ENCODE results near the gene XPNPEP2.

DNA sequence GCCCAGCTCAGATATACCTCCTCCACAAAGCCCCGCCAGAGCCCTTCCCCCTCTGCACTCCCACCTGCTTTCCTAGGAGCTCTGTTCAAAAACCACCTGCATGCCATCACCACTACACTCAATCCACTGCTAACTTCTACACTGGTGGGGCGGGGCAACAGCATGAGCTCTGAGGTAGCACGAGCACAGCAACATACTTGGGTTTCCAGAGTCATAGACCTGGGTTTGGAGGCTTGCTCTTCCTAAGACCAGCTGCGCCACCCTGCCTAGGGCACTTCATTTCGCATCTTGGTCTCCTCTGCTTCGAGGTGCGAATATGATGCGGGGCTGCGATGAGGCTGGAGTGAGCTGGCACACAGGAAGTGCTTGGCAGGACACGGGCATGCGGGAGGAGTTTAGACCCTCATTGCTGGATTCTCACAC lies 44.5 kb downstream of the XPNPEP2 start:
- TF ChIP-seq EZH2 (IDR thresholded peaks at IDR 0.05; ENCODE audit: insufficient read depth, low read length) (no peak), CTCF (IDR thresholded peaks at IDR 0.05; ENCODE audit: insufficient read depth, low read depth, low read length) (no peak)
